ENCODE measurements around the gene EFCAB6.

DNA sequence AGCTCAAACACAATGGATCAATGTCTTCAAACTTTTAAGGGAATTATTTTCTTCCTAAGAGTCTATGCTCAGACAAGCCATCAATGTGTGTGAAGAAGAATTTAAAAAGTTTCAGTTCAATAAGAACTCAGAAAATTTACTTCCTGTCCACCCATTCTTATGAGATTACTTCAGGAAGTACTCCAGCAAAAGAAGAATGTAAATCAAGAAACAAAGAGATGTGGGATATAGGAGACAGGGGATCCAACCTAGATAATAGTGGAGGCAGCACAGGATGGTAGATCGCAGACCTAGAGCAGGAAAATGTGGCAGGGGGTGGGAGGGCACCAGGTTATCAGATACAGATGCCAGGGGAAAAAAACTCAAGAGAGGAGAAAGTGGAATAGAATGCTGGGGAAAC, 229.7 kb downstream of the EFCAB6 start:
- TF ChIP-seq, protein P1, sequence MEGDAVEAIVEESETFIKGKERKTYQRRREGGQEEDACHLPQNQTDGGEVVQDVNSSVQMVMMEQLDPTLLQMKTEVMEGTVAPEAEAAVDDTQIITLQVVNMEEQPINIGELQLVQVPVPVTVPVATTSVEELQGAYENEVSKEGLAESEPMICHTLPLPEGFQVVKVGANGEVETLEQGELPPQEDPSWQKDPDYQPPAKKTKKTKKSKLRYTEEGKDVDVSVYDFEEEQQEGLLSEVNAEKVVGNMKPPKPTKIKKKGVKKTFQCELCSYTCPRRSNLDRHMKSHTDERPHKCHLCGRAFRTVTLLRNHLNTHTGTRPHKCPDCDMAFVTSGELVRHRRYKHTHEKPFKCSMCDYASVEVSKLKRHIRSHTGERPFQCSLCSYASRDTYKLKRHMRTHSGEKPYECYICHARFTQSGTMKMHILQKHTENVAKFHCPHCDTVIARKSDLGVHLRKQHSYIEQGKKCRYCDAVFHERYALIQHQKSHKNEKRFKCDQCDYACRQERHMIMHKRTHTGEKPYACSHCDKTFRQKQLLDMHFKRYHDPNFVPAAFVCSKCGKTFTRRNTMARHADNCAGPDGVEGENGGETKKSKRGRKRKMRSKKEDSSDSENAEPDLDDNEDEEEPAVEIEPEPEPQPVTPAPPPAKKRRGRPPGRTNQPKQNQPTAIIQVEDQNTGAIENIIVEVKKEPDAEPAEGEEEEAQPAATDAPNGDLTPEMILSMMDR (IDR thresholded peaks at IDR 0.05), result no peak
- no peak for TF ChIP-seq POLR2A (IDR thresholded peaks at IDR 0.05)

All from gastroesophageal sphincter (tissue), 3 donors.